ENCODE results near the gene EPB42.
"Not testable (repeated sequence)": the region's sequence is repeated elsewhere in the genome, so short reads cannot be mapped to it uniquely, and the experiment has no call there.

Gene EPB42

GRCh38 chr15:43204016-43204901 lies 16.6 kb downstream of the EPB42 start:
- Mint-ChIP-seq H3K27me3 (peaks cover 16% of the 10 kb centered on the region), H3K4me1 (peaks cover 7% of the 10 kb centered on the region), H3K36me3 (ENCODE audit: insufficient read depth) (peaks cover 6% of the 10 kb centered on the region), H3K27ac (ENCODE audit: low read depth) (peak overlapping the region; percentile 1), H3K4me3 (no peak overlapping the region), H3K9me3 (no peaks in the 10 kb centered on the region)
- DNase-seq (ENCODE audit: low spot score in 2 of 2) (no peak), ATAC-seq (replicated peaks; ENCODE audit: extremely low read depth, poor library complexity, severe bottlenecking) (peak; percentile 32)

GRCh38 chr15:43199945-43200488 lies 20.8 kb downstream of the EPB42 start:
- DNase-seq (ENCODE audit: low spot score in 2 of 2) (no peak), ATAC-seq (replicated peaks; ENCODE audit: extremely low read depth, poor library complexity, severe bottlenecking) (no peak)
- Mint-ChIP-seq H3K4me3 (no peak overlapping the region), H3K9me3 (no peaks in the 10 kb centered on the region), H3K4me1 (peaks cover 7% of the 10 kb centered on the region), H3K27me3 (no peaks in the 10 kb centered on the region), H3K36me3 (ENCODE audit: insufficient read depth) (peaks cover 31% of the 10 kb centered on the region), H3K27ac (ENCODE audit: low read depth) (no peak overlapping the region)

GRCh38 chr15:43198992-43199391 lies 21.8 kb downstream of the EPB42 start:
- no peak overlapping the region for H3K4me3 Mint-ChIP-seq
- DNase-seq (ENCODE audit: low spot score in 2 of 2) (no peak), ATAC-seq (replicated peaks; ENCODE audit: extremely low read depth, poor library complexity, severe bottlenecking) (no peak)
- no peak overlapping the region for H3K27ac Mint-ChIP-seq (ENCODE audit: low read depth)
- H3K27me3 Mint-ChIP-seq, result no peaks in the 10 kb centered on the region
- no peaks in the 10 kb centered on the region for H3K9me3 Mint-ChIP-seq
- peaks cover 40% of the 10 kb centered on the region for H3K36me3 Mint-ChIP-seq (ENCODE audit: insufficient read depth)
- peaks cover 1% of the 10 kb centered on the region for H3K4me1 Mint-ChIP-seq

- H3K36me3 Mint-ChIP-seq (ENCODE audit: insufficient read depth), result peaks cover 40% of the 10 kb centered on the region
- not testable (repeated sequence) for H3K9me3 Mint-ChIP-seq; DNase-seq (ENCODE audit: low spot score in 2 of 2); H3K4me1 Mint-ChIP-seq; H3K27ac Mint-ChIP-seq (ENCODE audit: low read depth); H3K4me3 Mint-ChIP-seq; ATAC-seq (replicated peaks; ENCODE audit: extremely low read depth, poor library complexity, severe bottlenecking); H3K27me3 Mint-ChIP-seq
These were observed 22.3 kb downstream of the EPB42 start for GRCh38 chr15:43198556-43198955.

- not testable (repeated sequence) for DNase-seq (ENCODE audit: low spot score in 2 of 2); H3K27ac Mint-ChIP-seq (ENCODE audit: low read depth); H3K27me3 Mint-ChIP-seq; H3K4me1 Mint-ChIP-seq; H3K9me3 Mint-ChIP-seq; ATAC-seq (replicated peaks; ENCODE audit: extremely low read depth, poor library complexity, severe bottlenecking); H3K4me3 Mint-ChIP-seq
- peaks cover 46% of the 10 kb centered on the region for H3K36me3 Mint-ChIP-seq (ENCODE audit: insufficient read depth)
These were observed 23.0 kb downstream of the EPB42 start for GRCh38 chr15:43197773-43198172.

- ATAC-seq (replicated peaks; ENCODE audit: extremely low read depth, poor library complexity, severe bottlenecking) (no peak), DNase-seq (ENCODE audit: low spot score in 2 of 2) (no peak)
- Mint-ChIP-seq H3K9me3 (no peaks in the 10 kb centered on the region), H3K4me1 (no peaks in the 10 kb centered on the region), H3K27ac (ENCODE audit: low read depth) (no peak overlapping the region), H3K4me3 (no peak overlapping the region), H3K36me3 (ENCODE audit: insufficient read depth) (peaks cover 53% of the 10 kb centered on the region), H3K27me3 (no peaks in the 10 kb centered on the region)
These were observed 23.9 kb downstream of the EPB42 start for GRCh38 chr15:43196760-43197548.

GRCh38 chr15:43194795-43195194 lies 26.0 kb downstream of the EPB42 start:
- Mint-ChIP-seq H3K36me3 (ENCODE audit: insufficient read depth) (peaks cover 63% of the 10 kb centered on the region), H3K9me3 (no peaks in the 10 kb centered on the region), H3K27ac (ENCODE audit: low read depth) (no peak overlapping the region), H3K4me1 (peaks cover 9% of the 10 kb centered on the region), H3K4me3 (no peak overlapping the region), H3K27me3 (no peaks in the 10 kb centered on the region)
- ATAC-seq (replicated peaks; ENCODE audit: extremely low read depth, poor library complexity, severe bottlenecking) (no peak), DNase-seq (ENCODE audit: low spot score in 2 of 2) (no peak)

GRCh38 chr15:43193710-43194109 lies 27.1 kb downstream of the EPB42 start:
- H3K4me3 Mint-ChIP-seq, result no peak overlapping the region
- peaks cover 67% of the 10 kb centered on the region for H3K36me3 Mint-ChIP-seq (ENCODE audit: insufficient read depth)
- peaks cover 16% of the 10 kb centered on the region for H3K4me1 Mint-ChIP-seq
- ATAC-seq (replicated peaks; ENCODE audit: extremely low read depth, poor library complexity, severe bottlenecking) (no peak), DNase-seq (ENCODE audit: low spot score in 2 of 2) (no peak)
- H3K27me3 Mint-ChIP-seq, result no peaks in the 10 kb centered on the region
- H3K9me3 Mint-ChIP-seq, result no peaks in the 10 kb centered on the region
- no peak overlapping the region for H3K27ac Mint-ChIP-seq (ENCODE audit: low read depth)

GRCh38 chr15:43190178-43190577 lies 30.6 kb downstream of the EPB42 start:
- no peaks in the 10 kb centered on the region for H3K9me3 Mint-ChIP-seq
- H3K4me1 Mint-ChIP-seq, result peaks cover 39% of the 10 kb centered on the region
- no peak for ATAC-seq (replicated peaks; ENCODE audit: extremely low read depth, poor library complexity, severe bottlenecking)
- no peaks in the 10 kb centered on the region for H3K27me3 Mint-ChIP-seq
- peaks cover 63% of the 10 kb centered on the region for H3K36me3 Mint-ChIP-seq (ENCODE audit: insufficient read depth)
- no peak overlapping the region for H3K4me3 Mint-ChIP-seq
- no peak overlapping the region for H3K27ac Mint-ChIP-seq (ENCODE audit: low read depth)
- DNase-seq (ENCODE audit: low spot score in 2 of 2), result no peak

- Mint-ChIP-seq H3K27ac (ENCODE audit: low read depth) (no peak overlapping the region), H3K9me3 (no peaks in the 10 kb centered on the region), H3K4me1 (peaks cover 48% of the 10 kb centered on the region), H3K4me3 (no peak overlapping the region), H3K27me3 (no peaks in the 10 kb centered on the region), H3K36me3 (ENCODE audit: insufficient read depth) (peaks cover 58% of the 10 kb centered on the region)
- ATAC-seq (replicated peaks; ENCODE audit: extremely low read depth, poor library complexity, severe bottlenecking) (no peak), DNase-seq (ENCODE audit: low spot score in 2 of 2) (no peak)
These were observed 31.5 kb downstream of the EPB42 start for GRCh38 chr15:43189296-43189695.

- no peaks in the 10 kb centered on the region for H3K27me3 Mint-ChIP-seq
- peaks cover 53% of the 10 kb centered on the region for H3K36me3 Mint-ChIP-seq (ENCODE audit: insufficient read depth)
- DNase-seq (ENCODE audit: low spot score in 2 of 2), result no peak
- peak overlapping the region; percentile 96 for H3K27ac Mint-ChIP-seq (ENCODE audit: low read depth)
- ATAC-seq (replicated peaks; ENCODE audit: extremely low read depth, poor library complexity, severe bottlenecking), result no peak
- H3K9me3 Mint-ChIP-seq, result no peaks in the 10 kb centered on the region
- peak overlapping the region; percentile 90 for H3K4me3 Mint-ChIP-seq
- H3K4me1 Mint-ChIP-seq, result peaks cover 49% of the 10 kb centered on the region
These were observed 33.2 kb downstream of the EPB42 start for GRCh38 chr15:43187544-43188155.

GRCh38 chr15:43186003-43186353 lies 34.8 kb downstream of the EPB42 start:
- peak overlapping the region; percentile 96 for H3K27ac Mint-ChIP-seq (ENCODE audit: low read depth)
- H3K4me3 Mint-ChIP-seq, result peak overlapping the region; percentile 90
- no peaks in the 10 kb centered on the region for H3K9me3 Mint-ChIP-seq
- ATAC-seq (replicated peaks; ENCODE audit: extremely low read depth, poor library complexity, severe bottlenecking) (no peak), DNase-seq (ENCODE audit: low spot score in 2 of 2) (no peak)
- H3K27me3 Mint-ChIP-seq, result no peaks in the 10 kb centered on the region
- H3K36me3 Mint-ChIP-seq (ENCODE audit: insufficient read depth), result peaks cover 40% of the 10 kb centered on the region
- peaks cover 44% of the 10 kb centered on the region for H3K4me1 Mint-ChIP-seq
